HG03139 (cell line): ENCODE results near the gene FTO.
"Not testable (repeated sequence)": the region's sequence is repeated elsewhere in the genome, so short reads cannot be mapped to it uniquely, and the experiment has no call there.

ENCODE experiments used
- ATAC-seq: cut with Tn5 transposase; IDR thresholded peaks from one replicate; pipeline ENCODE4 v1.9.1; 2021; ENCODE audit not compliant: unreplicated experiment

FTO gene

DNA sequence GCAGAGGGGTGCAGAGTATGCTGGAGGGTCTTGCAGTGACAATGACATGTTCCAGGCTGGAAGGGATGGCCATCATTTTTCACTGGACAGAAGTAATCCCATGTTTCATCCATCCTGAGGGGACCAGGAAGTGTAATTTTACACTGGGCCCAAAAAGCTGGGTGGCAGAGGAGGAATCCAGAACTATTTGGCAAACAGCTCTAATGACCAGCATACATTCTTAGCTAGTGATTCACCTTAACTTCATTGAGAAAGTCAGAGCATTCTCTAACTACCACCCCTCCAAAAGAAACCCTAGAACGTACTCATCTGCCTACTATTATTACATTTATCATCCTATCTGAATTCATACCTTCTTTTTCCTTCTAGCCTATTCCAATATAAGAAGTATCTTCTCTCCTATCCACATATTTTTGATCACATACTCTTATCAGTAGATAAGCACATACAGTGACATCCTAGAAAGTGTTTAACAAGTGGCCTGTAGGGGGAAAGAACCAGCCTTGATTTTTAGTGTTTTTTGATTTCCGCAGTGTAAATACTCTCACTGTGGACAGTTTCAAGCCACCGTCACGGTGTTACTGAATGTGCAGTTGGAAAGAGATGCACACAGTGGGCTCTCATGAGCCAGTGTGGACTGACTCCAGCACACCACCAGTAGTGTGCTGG is 118.1 kb downstream of the FTO start:
- no peak for ATAC-seq

GRCh38 chr16:53822936-53823529 is 119.1 kb downstream of the FTO start:
- no peak for ATAC-seq

GRCh38 chr16:53826658-53827057 is 122.7 kb downstream of the FTO start:
- ATAC-seq: no peak

- ATAC-seq: no peak
These were observed 123.8 kb downstream of the FTO start for GRCh38 chr16:53827741-53828140.

DNA sequence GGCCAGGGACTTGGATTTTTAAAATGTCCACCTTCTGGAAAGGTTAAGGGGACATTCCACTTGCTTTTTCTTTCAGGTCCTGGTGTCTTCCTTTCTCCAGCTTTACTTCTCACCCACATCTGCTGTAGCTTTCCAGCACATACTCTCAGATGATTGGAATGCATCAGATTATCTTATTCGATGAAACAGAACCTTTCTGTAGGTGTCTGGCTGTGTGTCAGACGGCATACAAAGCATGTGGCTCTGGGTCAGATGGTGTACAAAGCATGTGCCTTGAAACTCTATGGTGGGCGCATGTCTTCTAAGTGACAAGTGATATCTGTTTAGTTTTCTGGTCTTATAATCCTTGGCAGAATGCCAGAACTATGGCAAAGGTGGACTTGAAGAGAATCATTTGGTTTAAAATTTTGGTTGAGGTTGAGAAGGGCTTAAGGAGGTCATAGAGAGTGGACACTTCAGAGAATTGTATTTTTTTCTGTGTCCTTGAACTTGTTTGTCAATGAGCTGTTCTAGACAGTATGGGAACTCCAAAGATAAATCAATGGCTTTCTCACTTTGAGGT is 125.3 kb downstream of the FTO start:
- no peak for ATAC-seq

- no peak for ATAC-seq
These were observed 129.1 kb downstream of the FTO start for GRCh38 chr16:53832896-53833544.

DNA sequence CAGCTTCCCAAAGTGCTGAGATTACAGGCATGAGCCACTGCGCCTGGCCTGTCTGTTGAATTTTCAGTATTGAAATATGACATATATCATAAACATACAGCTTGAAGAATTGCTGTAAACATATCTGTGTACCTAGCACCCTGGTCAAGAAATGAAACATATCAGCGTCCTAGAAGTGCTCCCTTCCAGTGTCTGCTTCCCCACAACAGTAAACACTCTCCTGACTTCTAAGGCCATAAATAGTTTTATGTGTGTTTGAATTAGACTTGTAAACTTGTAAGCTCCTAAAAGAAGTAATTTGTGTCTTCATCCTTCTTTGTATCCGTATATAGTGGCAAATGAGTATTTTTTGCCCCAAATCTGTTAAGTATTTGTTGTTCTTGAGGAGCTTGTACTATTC is 132.2 kb downstream of the FTO start:
- ATAC-seq: no peak

DNA sequence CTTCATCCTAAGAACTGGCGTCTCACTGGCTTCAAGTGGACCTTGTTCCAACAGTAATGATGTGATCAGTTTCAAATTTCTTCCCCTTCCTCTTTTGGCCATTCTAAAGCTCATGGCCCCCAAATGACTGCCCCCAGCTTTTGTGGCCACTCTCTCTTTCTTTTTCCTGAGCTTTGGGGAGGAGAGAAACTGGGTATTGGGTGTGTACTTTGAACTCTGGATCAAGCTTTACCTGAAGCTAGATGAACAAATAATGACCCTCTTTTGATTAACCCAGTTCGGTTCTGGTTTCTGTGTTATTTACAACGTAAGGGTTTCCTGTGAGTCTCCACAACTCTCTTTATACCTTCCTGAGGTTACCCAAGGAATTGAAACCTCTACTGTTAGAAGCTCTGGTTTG is 132.7 kb downstream of the FTO start:
- no peak for ATAC-seq

DNA sequence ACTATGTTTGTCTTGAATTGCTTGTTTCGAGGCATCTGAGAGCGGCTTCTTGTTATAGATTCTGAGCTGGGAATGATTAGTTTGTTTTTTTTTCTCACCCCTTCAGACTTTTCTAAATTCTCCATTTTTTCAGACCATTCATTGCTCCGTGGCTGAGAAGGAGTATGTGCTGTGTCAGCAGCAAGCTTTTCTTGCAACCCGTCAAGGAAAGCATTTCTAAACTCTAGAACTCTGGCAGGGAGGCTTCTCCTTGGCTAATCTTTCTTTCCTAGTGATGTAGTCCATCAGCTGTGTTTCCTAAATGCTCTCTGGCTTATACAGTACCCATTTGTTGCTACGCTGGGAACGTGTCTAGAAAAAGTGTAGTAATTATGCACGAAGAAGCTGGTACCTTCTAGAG is 133.5 kb downstream of the FTO start:
- ATAC-seq: no peak

DNA sequence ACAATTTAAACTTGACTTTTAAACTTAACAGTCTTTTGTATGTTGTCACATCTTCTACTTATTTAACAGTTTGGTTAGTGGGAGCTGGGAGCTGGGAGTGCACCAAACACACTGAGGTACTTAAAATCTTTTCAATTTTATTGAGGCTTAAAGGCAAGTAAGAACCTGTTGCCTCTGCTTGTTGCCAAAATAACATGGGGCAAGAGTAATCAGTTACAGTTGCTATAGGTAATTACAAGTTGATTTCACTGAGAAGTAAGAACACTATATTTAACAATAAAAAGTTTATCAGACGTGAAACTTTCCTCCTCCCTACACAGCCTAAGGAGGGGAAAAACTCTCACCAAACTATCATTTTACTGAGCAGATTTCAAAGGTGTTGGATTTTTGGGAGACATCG is 135.2 kb downstream of the FTO start:
- ATAC-seq: no peak

- ATAC-seq: peak; percentile 69
These were observed 136.5 kb downstream of the FTO start for GRCh38 chr16:53840456-53840855.

DNA sequence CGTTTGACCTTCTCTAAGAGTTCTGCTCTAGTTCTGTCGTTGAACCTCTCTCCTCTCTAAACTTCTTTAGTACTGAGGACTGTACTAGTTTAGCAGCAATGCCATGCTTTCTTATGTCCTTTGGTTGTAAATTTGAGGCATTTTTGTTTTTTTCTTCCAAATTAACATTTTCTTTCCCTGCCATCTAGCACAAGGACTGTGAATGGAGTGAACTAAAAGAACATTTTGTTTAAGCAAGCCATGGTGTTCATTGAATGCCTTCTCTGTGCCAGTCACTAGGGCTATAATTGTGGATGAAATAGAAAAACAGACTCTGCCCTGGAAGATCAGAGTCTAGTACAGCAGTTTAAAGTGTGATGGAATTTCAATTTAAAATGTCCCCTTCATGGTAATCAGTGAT is 137.9 kb downstream of the FTO start:
- ATAC-seq: no peak

GRCh38 chr16:53843084-53843483 is 139.1 kb downstream of the FTO start:
- ATAC-seq: no peak

GRCh38 chr16:53844804-53845203 is 140.8 kb downstream of the FTO start:
- ATAC-seq: no peak

DNA sequence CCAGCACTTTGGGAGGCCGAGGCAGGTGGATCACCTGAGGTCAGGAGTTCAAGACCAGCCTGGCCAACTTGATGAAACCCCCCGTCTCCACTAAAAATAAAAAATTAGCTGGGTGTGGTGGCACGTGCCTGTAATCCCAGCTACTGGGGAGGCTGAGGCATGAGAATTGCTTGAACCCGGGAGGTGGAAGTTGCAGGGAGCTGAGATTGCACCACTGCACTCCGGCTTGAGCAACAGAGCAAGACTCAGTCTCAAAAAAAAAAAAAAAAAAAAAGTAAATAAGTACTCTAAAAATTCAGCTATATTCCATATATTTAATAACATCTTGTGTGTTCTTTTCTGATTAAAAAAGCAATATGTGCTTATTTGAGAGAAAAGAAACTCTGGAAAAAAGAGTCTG is 142.6 kb downstream of the FTO start:
- not testable (repeated sequence) for ATAC-seq

- ATAC-seq: no peak
These were observed 143.0 kb downstream of the FTO start for GRCh38 chr16:53846971-53847370.

GRCh38 chr16:53848277-53848942 is 144.5 kb downstream of the FTO start:
- no peak for ATAC-seq

GRCh38 chr16:53848950-53849349 is 145.0 kb downstream of the FTO start:
- ATAC-seq: no peak

DNA sequence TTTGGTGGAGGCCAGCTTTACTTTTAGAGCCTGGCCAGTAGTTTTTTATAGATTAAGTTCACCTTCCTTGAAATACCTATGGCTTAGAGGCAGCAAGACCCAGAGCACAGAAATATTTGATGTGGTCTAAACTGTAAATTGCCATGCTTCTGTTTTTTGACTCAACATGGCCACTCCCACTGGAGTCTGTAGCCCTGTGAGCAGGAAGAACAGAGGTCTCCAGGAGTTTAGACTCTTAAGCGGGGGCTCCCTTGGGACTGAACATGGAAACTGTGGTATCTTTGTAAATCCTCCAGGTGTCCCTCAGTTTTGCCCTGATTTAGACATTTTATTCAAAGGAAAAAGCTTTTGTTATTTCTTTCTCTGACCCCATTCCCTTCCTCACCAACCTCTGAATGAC is 145.6 kb downstream of the FTO start:
- ATAC-seq: no peak

DNA sequence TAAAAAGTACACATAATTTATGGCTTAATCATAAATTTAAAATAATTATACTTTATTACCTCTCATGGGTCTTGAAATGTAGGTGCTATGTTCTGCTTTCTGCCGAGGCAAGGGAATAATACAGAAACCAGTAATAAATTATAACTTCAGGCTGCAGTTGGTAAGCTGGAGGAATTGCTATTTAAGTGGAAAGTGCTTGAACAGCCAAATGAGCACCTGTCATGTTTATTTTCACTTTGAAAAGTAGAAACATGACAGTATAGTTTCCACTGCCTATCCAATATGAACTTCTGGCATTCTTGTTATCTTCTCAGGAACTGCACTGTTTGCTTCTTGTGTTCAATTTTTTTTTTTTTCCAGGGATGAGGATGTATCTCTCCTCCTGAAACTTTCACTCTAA is 146.0 kb downstream of the FTO start:
- no peak for ATAC-seq

- no peak for ATAC-seq
These were observed 148.7 kb downstream of the FTO start for GRCh38 chr16:53852678-53853077.

GRCh38 chr16:53855056-53855455 is 151.1 kb downstream of the FTO start:
- no peak for ATAC-seq
